HepG2 (cell line): ENCODE results near the gene AEN. TPM values are rescaled to one million over a fixed set of nuclear protein-coding genes. Genes with fewer than 3 reads are reported as not detected.

Source experiments
- ATF4 ChIP-seq, 2 experiments: fragments of 450-650 bp in 1 of 2; sonication (generic) in 1 of 2; formaldehyde crosslinking; IDR thresholded peaks; 2 replicates each; pipeline versions ENCODE4 v1.5.0 to v1.8.0; 2020 to 2022; ENCODE audit warnings: mild to moderate bottlenecking in 1 of 2, missing genetic modification reagents in 1 of 2
- CAMTA2 ChIP-seq: sonication (generic); formaldehyde crosslinking; IDR thresholded peaks from 2 replicates; pipeline ENCODE4 v1.4.0; 2020; ENCODE audit warnings: mild to moderate bottlenecking, missing genetic modification reagents, borderline replicate concordance
- CCDC6 ChIP-seq: sonication (generic); formaldehyde crosslinking; IDR thresholded peaks from 2 replicates; pipeline ENCODE4 v1.8.1; 2022; ENCODE audit warnings: mild to moderate bottlenecking, missing genetic modification reagents, moderate library complexity
- GRHL1 ChIP-seq: sonication (generic); formaldehyde crosslinking; conservative IDR thresholded peaks from 2 replicates; pipeline ENCODE4 v1.8.0; 2022; ENCODE audit warnings: missing genetic modification reagents
- KDM5A ChIP-seq: fragments of 200-600 bp; sonication (generic); IDR thresholded peaks from 2 replicates; pipeline ENCODE4 v1.7.0; 2018; ENCODE audit warnings: antibody characterized with exemption, mild to moderate bottlenecking, low read length, borderline replicate concordance
- MAFG ChIP-seq: sonication (generic); formaldehyde crosslinking; IDR thresholded peaks from 2 replicates; pipeline ENCODE4 v1.5.1; 2020; ENCODE audit warnings: mild to moderate bottlenecking, missing genetic modification reagents
- MBNL3 ChIP-seq: fragments of 250-450 bp; sonication (Bioruptor Pico); conservative IDR thresholded peaks from 2 replicates; pipeline ENCODE4 v1.8.0; 2022; ENCODE audit warnings: mild to moderate bottlenecking, inconsistent platforms
- MED1 ChIP-seq: sonication (generic); formaldehyde crosslinking; IDR thresholded peaks from 2 replicates; pipeline ENCODE4 v1.4.0; 2020; ENCODE audit warnings: missing genetic modification reagents
- MED8 ChIP-seq: sonication (generic); formaldehyde crosslinking; IDR thresholded peaks from 2 replicates; pipeline ENCODE4 v1.8.1; 2023; ENCODE audit warnings: mild to moderate bottlenecking, missing genetic modification reagents; ENCODE audit not compliant: insufficient replicate concordance
- NFIC ChIP-seq: IDR thresholded peaks from 2 replicates; pipeline ENCODE4 v1.6.1; 2012; ENCODE audit warnings: mild to moderate bottlenecking, low read length, inconsistent platforms
- NR3C1 ChIP-seq: sonication (generic); formaldehyde crosslinking; IDR thresholded peaks from 2 replicates; pipeline ENCODE4 v1.4.0; 2020; ENCODE audit warnings: missing genetic modification reagents
- PHF8 ChIP-seq: sonication (generic); formaldehyde crosslinking; IDR thresholded peaks from 2 replicates; pipeline ENCODE4 v1.5.0; 2020; ENCODE audit warnings: missing genetic modification reagents
- PRDM15 ChIP-seq: sonication (generic); formaldehyde crosslinking; IDR thresholded peaks from 2 replicates; pipeline ENCODE4 v1.4.0; 2020; ENCODE audit warnings: missing genetic modification reagents
- SATB2 ChIP-seq: sonication (generic); formaldehyde crosslinking; IDR thresholded peaks from 2 replicates; pipeline ENCODE4 v1.5.0; 2020; ENCODE audit warnings: missing genetic modification reagents
- SIN3A ChIP-seq: IDR thresholded peaks from 2 replicates; pipeline ENCODE4 v1.6.1; 2011; ENCODE audit warnings: low read depth, mild to moderate bottlenecking, control low read depth, low read length, borderline replicate concordance
- TCF7L2 ChIP-seq: IDR thresholded peaks from 2 replicates; pipeline ENCODE4 v1.6.1; 2011; ENCODE audit warnings: mild to moderate bottlenecking, low read depth, low read length, moderate library complexity
- THYN1 ChIP-seq: sonication (generic); formaldehyde crosslinking; IDR thresholded peaks from 2 replicates; pipeline ENCODE4 v1.8.1; 2023; ENCODE audit warnings: low read depth, mild to moderate bottlenecking, moderate library complexity, missing genetic modification reagents, borderline replicate concordance
- XRCC5 ChIP-seq: fragments of 200-400 bp; formaldehyde crosslinking; optimal IDR thresholded peaks from 2 replicates; pipeline ENCODE3; 2017; ENCODE audit warnings: mild to moderate bottlenecking, low read length
- ZNF430 ChIP-seq: sonication (generic); formaldehyde crosslinking; IDR thresholded peaks from 2 replicates; pipeline ENCODE4 v1.9.0; 2021; ENCODE audit warnings: mild to moderate bottlenecking, missing genetic modification reagents
- ZNF607 ChIP-seq: sonication (generic); formaldehyde crosslinking; IDR thresholded peaks from 2 replicates; pipeline ENCODE4 v1.5.1; 2020; ENCODE audit warnings: missing genetic modification reagents, mild to moderate bottlenecking, borderline replicate concordance
- ZNF747 ChIP-seq: sonication (generic); formaldehyde crosslinking; IDR thresholded peaks from 2 replicates; pipeline ENCODE4 v1.8.1; 2023; ENCODE audit warnings: missing genetic modification reagents, mild to moderate bottlenecking, borderline replicate concordance
- polyA plus RNA-seq, 8 experiments: library from polyadenylated mRNA; depleted of rRNA in 3 of 8; stranded (reverse) in 7 of 8; unstranded in 1 of 8; fragments of >200 nt; fragmentation: Illumina TruSeq in 4 of 8; extraction: Trizol in 4 of 8; gene quantifications; 2 replicates each; pipeline versions ENCODE4 v1.2.1 to v1.2.3, GENCODE V29; 2011 to 2016; ENCODE audit warnings: low read depth in 4 of 8, missing spikeins in 1 of 8, mixed read lengths in 1 of 8; ENCODE audit not compliant: insufficient read depth in 1 of 8
- total RNA-seq, 5 experiments: library from RNA; depleted of rRNA; stranded (reverse); fragments of >200 nt; fragmentation: Illumina TruSeq; extraction: Trizol; gene quantifications; 2 replicates each; pipeline ENCODE4 v1.2.3, GENCODE V29; 2016; ENCODE audit warnings: low read depth in 1 of 5
- TF ChIP-seq, protein P1 (sequence below): fragments of 450-650 bp; IDR thresholded peaks from 2 replicates; pipeline ENCODE4 v1.6.1; 2017

The AEN gene
- total and polyA plus RNA-seq, 2 of the 13 experiments (the other 11 are each of a cell fraction or from before 2014, with no cell fraction given), result 51.3 to 118 TPM

- no peak for TF ChIP-seq NFIC
- TF ChIP-seq ATF4 (CRISPR knock-in tag; IDR thresholded peaks at IDR 0.05), result no peak
- 0 out of 2 replicates have a peak, but pooled peaks have one; percentile 17 for TF ChIP-seq KDM5A
- no peak for TF ChIP-seq XRCC5
- TF ChIP-seq SIN3A, result peak; percentile 33; the same call in 1 of the 2 replicates
- TF ChIP-seq SATB2 (CRISPR knock-in tag), result no peak
- TF ChIP-seq, protein P1, sequence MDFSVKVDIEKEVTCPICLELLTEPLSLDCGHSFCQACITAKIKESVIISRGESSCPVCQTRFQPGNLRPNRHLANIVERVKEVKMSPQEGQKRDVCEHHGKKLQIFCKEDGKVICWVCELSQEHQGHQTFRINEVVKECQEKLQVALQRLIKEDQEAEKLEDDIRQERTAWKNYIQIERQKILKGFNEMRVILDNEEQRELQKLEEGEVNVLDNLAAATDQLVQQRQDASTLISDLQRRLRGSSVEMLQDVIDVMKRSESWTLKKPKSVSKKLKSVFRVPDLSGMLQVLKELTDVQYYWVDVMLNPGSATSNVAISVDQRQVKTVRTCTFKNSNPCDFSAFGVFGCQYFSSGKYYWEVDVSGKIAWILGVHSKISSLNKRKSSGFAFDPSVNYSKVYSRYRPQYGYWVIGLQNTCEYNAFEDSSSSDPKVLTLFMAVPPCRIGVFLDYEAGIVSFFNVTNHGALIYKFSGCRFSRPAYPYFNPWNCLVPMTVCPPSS, result no peak
- TF ChIP-seq ZNF607 (CRISPR knock-in tag), result no peak; the same call in 1 of the 2 replicates
- no peak for TF ChIP-seq CAMTA2
- TF ChIP-seq MED1 (CRISPR knock-in tag), result peak; percentile 56
- TF ChIP-seq MED8 (CRISPR knock-in tag), result no peak
- TF ChIP-seq MBNL3, result no peak
- no peak for TF ChIP-seq PRDM15 (CRISPR knock-in tag)
- 0 out of 2 replicates have a peak, but pooled peaks have one; percentile 53 for TF ChIP-seq CCDC6 (CRISPR knock-in tag)
- no peak for TF ChIP-seq TCF7L2
- TF ChIP-seq ZNF430 (CRISPR knock-in tag), result peak; percentile 0; the same call in 1 of the 2 replicates
- TF ChIP-seq MAFG (CRISPR knock-in tag), result 0 out of 2 replicates have a peak, but pooled peaks have one; percentile 25
- no peak for TF ChIP-seq ZNF747 (CRISPR knock-in tag)
- no peak for TF ChIP-seq GRHL1 (CRISPR knock-in tag)
- no peak for TF ChIP-seq THYN1 (CRISPR knock-in tag)
- no peak for TF ChIP-seq PHF8 (CRISPR knock-in tag)
- TF ChIP-seq NR3C1, result no peak
Observed at GRCh38 chr15:88621789-88622604, 857 bp downstream of the AEN start (continued).
